ENCODE measurements around the gene EP400.
"Not testable (repeated sequence)": the region's sequence is repeated elsewhere in the genome, so short reads cannot be mapped to it uniquely, and the experiment has no call there.

EP400 gene

DNA sequence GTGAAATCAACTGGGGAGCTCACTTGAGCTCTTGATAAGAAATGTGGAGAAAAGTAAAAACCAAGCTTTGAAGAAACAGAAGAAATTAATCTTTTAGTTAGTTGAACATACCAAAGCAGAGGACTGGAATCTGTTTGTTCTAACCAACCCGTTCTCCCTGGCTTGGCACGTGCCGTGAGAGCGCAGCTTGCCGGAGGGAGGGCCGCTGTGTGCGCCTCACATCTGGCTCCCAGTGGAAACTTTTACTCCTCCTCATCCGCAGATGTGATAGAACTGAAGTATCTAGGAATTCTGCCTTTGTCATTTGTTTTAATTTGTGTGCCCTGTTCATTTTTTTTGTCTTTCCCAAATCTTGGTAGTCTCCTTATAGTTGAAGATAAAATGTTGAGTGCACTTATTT is 129.5 kb downstream of the EP400 start:
- peaks cover 12% of the 10 kb centered on the region for H3K4me1 ChIP-seq (ENCODE audit: control insufficient read depth, low read length)
- peaks cover 40% of the 10 kb centered on the region for H3K36me3 ChIP-seq (ENCODE audit: control insufficient read depth, low read length)
- H3K79me2 ChIP-seq (ENCODE audit: control insufficient read depth, low read length), result peaks cover 4% of the 10 kb centered on the region
- no peak overlapping the region for H3K27ac ChIP-seq (ENCODE audit: low read depth, low read length)
- H3K9me3 ChIP-seq (ENCODE audit: control insufficient read depth, insufficient read depth, low read length), result no peaks in the 10 kb centered on the region
- no peak overlapping the region for H3K4me3 ChIP-seq (ENCODE audit: low read length)
- no peaks in the 10 kb centered on the region for H4K20me1 ChIP-seq (ENCODE audit: control insufficient read depth, insufficient read depth, low read depth, low read length)
- H3F3A ChIP-seq (ENCODE audit: control insufficient read depth, insufficient read depth), result peaks cover 6% of the 10 kb centered on the region
- no peak overlapping the region for H3K4me2 ChIP-seq (ENCODE audit: low read length)
- no peaks in the 10 kb centered on the region for H3K9me2 ChIP-seq (replicated peaks; ENCODE audit: control insufficient read depth, low read length)
- no peak for TF ChIP-seq EZH2phosphoT487 (IDR thresholded peaks at IDR 0.05; ENCODE audit: borderline replicate concordance, low read length)
- TF ChIP-seq, protein P1, sequence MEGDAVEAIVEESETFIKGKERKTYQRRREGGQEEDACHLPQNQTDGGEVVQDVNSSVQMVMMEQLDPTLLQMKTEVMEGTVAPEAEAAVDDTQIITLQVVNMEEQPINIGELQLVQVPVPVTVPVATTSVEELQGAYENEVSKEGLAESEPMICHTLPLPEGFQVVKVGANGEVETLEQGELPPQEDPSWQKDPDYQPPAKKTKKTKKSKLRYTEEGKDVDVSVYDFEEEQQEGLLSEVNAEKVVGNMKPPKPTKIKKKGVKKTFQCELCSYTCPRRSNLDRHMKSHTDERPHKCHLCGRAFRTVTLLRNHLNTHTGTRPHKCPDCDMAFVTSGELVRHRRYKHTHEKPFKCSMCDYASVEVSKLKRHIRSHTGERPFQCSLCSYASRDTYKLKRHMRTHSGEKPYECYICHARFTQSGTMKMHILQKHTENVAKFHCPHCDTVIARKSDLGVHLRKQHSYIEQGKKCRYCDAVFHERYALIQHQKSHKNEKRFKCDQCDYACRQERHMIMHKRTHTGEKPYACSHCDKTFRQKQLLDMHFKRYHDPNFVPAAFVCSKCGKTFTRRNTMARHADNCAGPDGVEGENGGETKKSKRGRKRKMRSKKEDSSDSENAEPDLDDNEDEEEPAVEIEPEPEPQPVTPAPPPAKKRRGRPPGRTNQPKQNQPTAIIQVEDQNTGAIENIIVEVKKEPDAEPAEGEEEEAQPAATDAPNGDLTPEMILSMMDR (IDR thresholded peaks at IDR 0.05; ENCODE audit: low read depth, low read length, poor library complexity, severe bottlenecking), result no peak
- H3K27me3 ChIP-seq (ENCODE audit: control insufficient read depth, low read length), result no peaks in the 10 kb centered on the region

DNA sequence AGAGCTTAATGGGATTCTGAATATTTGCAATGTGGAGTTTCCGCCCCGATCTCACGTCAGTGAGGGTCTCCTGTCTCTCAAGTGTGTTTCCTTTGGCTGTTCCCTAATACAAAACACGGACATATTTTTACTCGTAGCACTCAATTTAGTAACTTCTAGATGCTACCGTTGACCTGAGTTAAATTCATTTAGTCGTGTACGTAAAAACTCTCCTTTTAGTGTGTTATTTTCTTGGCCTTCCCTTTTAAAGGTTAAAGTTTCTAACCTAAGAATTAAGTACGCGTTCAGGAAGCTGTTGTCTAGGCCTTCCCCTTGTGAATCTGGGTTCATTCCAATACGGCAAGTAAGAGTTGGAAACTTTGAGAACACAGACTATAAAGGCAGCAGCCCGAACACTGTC is 130.0 kb downstream of the EP400 start:
- Histone ChIP-seq H3F3A (ENCODE audit: control insufficient read depth, insufficient read depth) (peaks cover 6% of the 10 kb centered on the region), H3K4me3 (ENCODE audit: low read length) (no peak overlapping the region), H3K4me2 (ENCODE audit: low read length) (no peak overlapping the region), H3K79me2 (ENCODE audit: control insufficient read depth, low read length) (peaks cover 9% of the 10 kb centered on the region), H3K27me3 (ENCODE audit: control insufficient read depth, low read length) (no peaks in the 10 kb centered on the region), H3K9me3 (ENCODE audit: control insufficient read depth, insufficient read depth, low read length) (no peaks in the 10 kb centered on the region), H3K9me2 (replicated peaks; ENCODE audit: control insufficient read depth, low read length) (no peaks in the 10 kb centered on the region), H3K4me1 (ENCODE audit: control insufficient read depth, low read length) (peaks cover 12% of the 10 kb centered on the region), H3K27ac (ENCODE audit: low read depth, low read length) (no peak overlapping the region), H3K36me3 (ENCODE audit: control insufficient read depth, low read length) (peaks cover 38% of the 10 kb centered on the region), H4K20me1 (ENCODE audit: control insufficient read depth, insufficient read depth, low read depth, low read length) (no peaks in the 10 kb centered on the region)
- no peak for TF ChIP-seq EZH2phosphoT487 (IDR thresholded peaks at IDR 0.05; ENCODE audit: borderline replicate concordance, low read length)
- TF ChIP-seq, protein P1 (IDR thresholded peaks at IDR 0.05; ENCODE audit: low read depth, low read length, poor library complexity, severe bottlenecking), result no peak

DNA sequence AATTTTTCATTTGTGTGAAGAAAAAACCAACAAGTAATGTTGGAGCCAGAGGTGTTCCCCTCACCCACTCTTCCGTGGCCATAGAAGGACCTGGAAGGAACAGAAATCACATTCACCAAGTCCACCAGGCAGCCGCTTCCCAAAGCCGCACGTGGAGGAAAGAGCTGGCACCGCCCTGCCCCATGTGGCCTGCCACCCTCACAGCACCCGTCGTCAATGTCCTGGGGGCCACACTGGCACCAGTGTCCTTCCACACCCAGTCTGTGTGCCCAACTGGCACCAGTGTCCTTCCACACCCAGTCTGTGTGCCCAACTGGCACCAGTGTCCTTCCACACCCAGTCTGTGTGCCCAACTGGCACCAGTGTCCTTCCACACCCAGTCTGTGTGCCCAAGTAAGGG is 130.8 kb downstream of the EP400 start:
- not testable (repeated sequence) for H3F3A ChIP-seq (ENCODE audit: control insufficient read depth, insufficient read depth); H3K9me3 ChIP-seq (ENCODE audit: control insufficient read depth, insufficient read depth, low read length); H3K27me3 ChIP-seq (ENCODE audit: control insufficient read depth, low read length); H3K27ac ChIP-seq (ENCODE audit: low read depth, low read length); H4K20me1 ChIP-seq (ENCODE audit: control insufficient read depth, insufficient read depth, low read depth, low read length); H3K4me2 ChIP-seq (ENCODE audit: low read length); H3K4me3 ChIP-seq (ENCODE audit: low read length); H3K9me2 ChIP-seq (replicated peaks; ENCODE audit: control insufficient read depth, low read length)
- H3K4me1 ChIP-seq (ENCODE audit: control insufficient read depth, low read length), result peaks cover 20% of the 10 kb centered on the region
- peaks cover 37% of the 10 kb centered on the region for H3K36me3 ChIP-seq (ENCODE audit: control insufficient read depth, low read length)
- peaks cover 17% of the 10 kb centered on the region for H3K79me2 ChIP-seq (ENCODE audit: control insufficient read depth, low read length)

DNA sequence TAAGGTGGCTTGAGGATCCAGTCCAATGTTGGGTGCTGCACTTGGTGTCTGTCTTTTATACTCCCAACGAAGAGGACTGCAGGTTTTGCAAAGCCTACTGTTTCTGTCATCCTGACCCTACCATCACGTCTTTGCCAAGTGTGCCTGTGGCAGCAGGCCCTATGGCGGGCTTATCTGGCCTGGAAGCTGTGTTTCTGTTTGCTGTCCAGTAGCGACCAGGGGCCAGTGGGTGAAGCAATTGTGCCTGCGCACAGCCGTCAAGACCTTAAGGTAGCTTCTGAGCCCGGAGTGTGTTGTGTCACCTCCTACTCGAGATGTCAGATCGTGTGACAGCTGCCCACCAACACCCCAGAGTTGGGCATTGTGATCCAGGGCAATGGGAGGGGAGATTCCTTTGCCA is 131.7 kb downstream of the EP400 start:
- TF ChIP-seq EZH2phosphoT487 (IDR thresholded peaks at IDR 0.05; ENCODE audit: borderline replicate concordance, low read length), result no peak
- TF ChIP-seq, protein P1 (IDR thresholded peaks at IDR 0.05; ENCODE audit: low read depth, low read length, poor library complexity, severe bottlenecking), result no peak
- H3K4me1 ChIP-seq (ENCODE audit: control insufficient read depth, low read length), result peaks cover 26% of the 10 kb centered on the region
- no peaks in the 10 kb centered on the region for H3K27me3 ChIP-seq (ENCODE audit: control insufficient read depth, low read length)
- H3K36me3 ChIP-seq (ENCODE audit: control insufficient read depth, low read length), result peaks cover 35% of the 10 kb centered on the region
- H3K4me2 ChIP-seq (ENCODE audit: low read length), result no peak overlapping the region
- H4K20me1 ChIP-seq (ENCODE audit: control insufficient read depth, insufficient read depth, low read depth, low read length), result no peaks in the 10 kb centered on the region
- H3F3A ChIP-seq (ENCODE audit: control insufficient read depth, insufficient read depth), result peaks cover 8% of the 10 kb centered on the region
- H3K27ac ChIP-seq (ENCODE audit: low read depth, low read length), result no peak overlapping the region
- H3K4me3 ChIP-seq (ENCODE audit: low read length), result no peak overlapping the region
- H3K9me3 ChIP-seq (ENCODE audit: control insufficient read depth, insufficient read depth, low read length), result no peaks in the 10 kb centered on the region
- peaks cover 25% of the 10 kb centered on the region for H3K79me2 ChIP-seq (ENCODE audit: control insufficient read depth, low read length)
- H3K9me2 ChIP-seq (replicated peaks; ENCODE audit: control insufficient read depth, low read length), result no peaks in the 10 kb centered on the region
